ENCODE results near the gene C19orf38. TPM values are rescaled to one million over a fixed set of nuclear protein-coding genes. Genes with fewer than 3 reads are reported as not detected.

Gene C19orf38
- polyA plus RNA-seq, 2 of the 4 experiments (the other 2 are of a cell fraction) = 0.09 to 0.13 TPM

GRCh38 chr19:10832939-10833296 is 15.3 kb upstream of the C19orf38 start:
- FAIRE-seq (no peak), DNase-seq (ENCODE audit: low read depth in 1 of 2, low spot score in 1 of 2) (no peak), ATAC-seq (no peak)
- CTCF ChIA-PET = no interaction called here
- POLR2A ChIA-PET = no interaction called here
- TF ChIP-seq POLR2AphosphoS2 (conservative IDR thresholded peaks at IDR 0.05; ENCODE audit: low read length) = no peak; the same call in 1 of the 2 replicates
- TF ChIP-seq ELK1 (IDR thresholded peaks at IDR 0.05; ENCODE audit: low read depth, low read length) = no peak
- no peak for TF ChIP-seq EHMT2 (IDR thresholded peaks at IDR 0.05; ENCODE audit: low read depth)
- no peak for TF ChIP-seq SREBF2 (IDR thresholded peaks at IDR 0.05)
- TF ChIP-seq GATA3 (IDR thresholded peaks at IDR 0.05; ENCODE audit: borderline replicate concordance) = no peak
- TF ChIP-seq HMGXB4 (CRISPR knock-in tag; IDR thresholded peaks at IDR 0.05; ENCODE audit: borderline replicate concordance) = no peak
- no peak overlapping the region for H3K4me3 ChIP-seq
- WGBS (ENCODE audit: missing lambda C conversion rate) = 95% methylated on average over 11 of the region's 20 CpGs
- H3K4me2 ChIP-seq = no peak overlapping the region
- H3K27ac ChIP-seq = no peak overlapping the region
- peaks cover 7% of the 10 kb centered on the region for H3K9me3 ChIP-seq
- peaks cover 8% of the 10 kb centered on the region; the same call in 2 of the 3 replicates for H3K4me1 ChIP-seq

DNA sequence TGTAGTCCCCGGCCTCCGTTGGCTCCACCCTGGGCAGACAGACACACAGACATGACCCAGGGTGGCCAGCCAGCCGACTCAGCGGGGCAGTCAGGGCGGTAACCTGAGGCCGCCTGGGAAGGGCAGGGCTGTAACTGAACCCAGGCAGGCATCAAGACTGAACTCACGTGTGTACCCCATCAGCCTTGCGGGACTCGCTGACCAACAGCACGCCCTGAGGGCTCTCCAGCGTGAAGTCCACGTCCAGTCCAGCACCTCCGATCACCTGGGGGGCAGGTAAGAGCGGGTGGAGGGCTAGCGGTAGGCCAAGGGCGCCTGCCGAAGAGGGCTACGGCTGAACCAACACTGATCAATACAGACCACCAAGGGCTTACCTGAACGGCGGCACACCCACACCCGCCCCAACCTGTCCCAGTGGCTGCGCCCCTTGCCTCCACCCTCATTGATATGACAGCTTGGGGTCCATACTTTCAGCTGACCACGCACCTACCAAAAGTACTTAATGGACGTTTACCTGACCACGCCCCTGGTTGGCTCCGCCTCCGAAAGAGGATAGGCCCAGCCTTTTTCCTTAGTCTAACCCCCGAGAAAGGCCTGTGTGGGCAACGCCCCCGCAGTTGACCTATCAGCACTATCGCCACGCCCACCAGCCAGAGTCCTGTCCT is 13.0 kb upstream of the C19orf38 start:
- 44% methylated on average over 18 of the region's 32 CpGs for WGBS (ENCODE audit: missing lambda C conversion rate)
- peaks cover 7% of the 10 kb centered on the region for H3K9me3 ChIP-seq
- H3K27ac ChIP-seq = peak overlapping the region in 1 of 2 experiments; percentile 99; a peak in 3 of 6 replicates
- FAIRE-seq (no peak), ATAC-seq (no peak; a peak in 1 of 6 replicates), DNase-seq (ENCODE audit: low read depth in 1 of 2, low spot score in 1 of 2) (peak in 1 of 2 experiments; percentile 94)
- peaks cover 8% of the 10 kb centered on the region; the same call in 2 of the 3 replicates for H3K4me1 ChIP-seq
- ChIA-PET CTCF (interaction anchor here (0.6 to 6.7 kb wide), 7 partner anchors 13 to 1892 kb away, joined by 3 to 65 read pairs (median 5); partner anchors contain the start of gene DNM2), POLR2A (interaction anchor here (0.9 to 2.2 kb wide), 5 partner anchors 11 to 118 kb away, joined by 3 to 23 read pairs (median 5); partner anchors contain the start of gene DNM2)
- peak overlapping the region; percentile 63 for H3K4me2 ChIP-seq
- peak overlapping the region; percentile 25; the same call in 1 of the 3 replicates for H3K4me3 ChIP-seq
- TF ChIP-seq RAD21 (conservative IDR thresholded peaks at IDR 0.05 in 1 of 2, IDR thresholded peaks at IDR 0.05 in 1 of 2) (no peak), ZSCAN20 (CRISPR knock-in tag; IDR thresholded peaks at IDR 0.05) (no peak), HDAC2 (IDR thresholded peaks at IDR 0.05) (no peak), HMGXB4 (CRISPR knock-in tag; IDR thresholded peaks at IDR 0.05; ENCODE audit: borderline replicate concordance) (no peak), HOXA7 (CRISPR knock-in tag; IDR thresholded peaks at IDR 0.05) (no peak), HOXB13 (CRISPR knock-in tag; IDR thresholded peaks at IDR 0.05; ENCODE audit: low read depth) (no peak), MAZ (IDR thresholded peaks at IDR 0.05; ENCODE audit: borderline replicate concordance, low read depth, low read length) (no peak), MAFK (IDR thresholded peaks at IDR 0.05; ENCODE audit: partially characterized antibody) (peak; percentile 54), ZC3H11A (IDR thresholded peaks at IDR 0.05) (no peak)

DNA sequence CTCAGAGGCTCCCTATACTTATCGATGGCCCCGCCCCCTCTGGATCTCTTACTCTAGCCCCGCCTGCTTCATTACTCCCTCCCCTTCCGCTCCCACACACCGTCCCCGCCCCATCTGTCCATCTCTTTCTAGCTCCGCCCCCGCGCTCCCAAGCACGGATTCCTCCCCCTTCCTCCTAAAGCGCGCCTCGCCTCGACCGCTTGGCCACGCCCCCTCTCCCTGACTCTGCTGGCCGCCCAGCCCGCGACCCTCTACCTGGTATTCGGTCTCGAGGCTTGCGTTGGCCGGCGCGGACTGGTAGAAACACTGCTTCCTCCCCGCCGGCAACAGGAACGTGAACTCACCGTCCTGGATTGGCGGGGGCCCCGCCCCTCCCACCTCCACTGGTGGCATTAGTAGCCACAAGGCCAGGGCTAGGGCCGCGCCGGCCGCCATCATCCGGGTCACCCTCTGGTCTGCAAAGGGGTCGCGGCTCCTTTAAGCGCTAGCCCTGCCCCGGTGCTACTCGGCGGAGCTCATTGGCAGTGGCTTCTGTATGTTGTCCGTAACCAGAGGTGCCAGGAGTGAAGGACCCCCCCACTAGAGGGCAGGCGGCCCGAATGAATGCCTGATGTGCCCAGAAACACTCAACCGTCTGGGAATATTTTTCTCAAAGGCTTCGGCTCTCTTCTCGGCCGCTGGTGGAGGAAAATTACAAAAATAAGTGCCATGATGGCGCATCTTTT is 12.3 kb upstream of the C19orf38 start, which contains the start of gene TMED1:
Gene TMED1 (minus strand): TSS at position 459 of the 725 bp plus-strand sequence. CDS start 21 bp downstream, at position 438.
- FAIRE-seq = no peak
- 1% methylated on average over 19 of the region's 50 CpGs for WGBS (ENCODE audit: missing lambda C conversion rate)
- TF ChIP-seq GATA3 (IDR thresholded peaks at IDR 0.05; ENCODE audit: borderline replicate concordance) (0 out of 2 replicates have a peak, but pooled peaks have one; percentile 1), KDM1A (IDR thresholded peaks at IDR 0.05; ENCODE audit: low read depth) (no peak), CHD4 (IDR thresholded peaks at IDR 0.05; ENCODE audit: borderline replicate concordance) (no peak), JUN (IDR thresholded peaks at IDR 0.05) (peak in 1 of 2 experiments; percentile 86; a peak in 3 of 5 replicates), POLR2A (IDR thresholded peaks at IDR 0.05; ENCODE audit: low read length) (peak; percentile 46), RAD21 (conservative IDR thresholded peaks at IDR 0.05 in 1 of 2, IDR thresholded peaks at IDR 0.05 in 1 of 2) (peak in 1 of 2 experiments; percentile 15; a peak in 1 of 5 replicates), POLR2AphosphoS2 (conservative IDR thresholded peaks at IDR 0.05; ENCODE audit: low read length) (0 out of 2 replicates have a peak, but pooled peaks have one; percentile 26), PHF8 (IDR thresholded peaks at IDR 0.05; ENCODE audit: borderline replicate concordance, low read depth) (peak; percentile 63)
- TF ChIP-seq, protein P1, sequence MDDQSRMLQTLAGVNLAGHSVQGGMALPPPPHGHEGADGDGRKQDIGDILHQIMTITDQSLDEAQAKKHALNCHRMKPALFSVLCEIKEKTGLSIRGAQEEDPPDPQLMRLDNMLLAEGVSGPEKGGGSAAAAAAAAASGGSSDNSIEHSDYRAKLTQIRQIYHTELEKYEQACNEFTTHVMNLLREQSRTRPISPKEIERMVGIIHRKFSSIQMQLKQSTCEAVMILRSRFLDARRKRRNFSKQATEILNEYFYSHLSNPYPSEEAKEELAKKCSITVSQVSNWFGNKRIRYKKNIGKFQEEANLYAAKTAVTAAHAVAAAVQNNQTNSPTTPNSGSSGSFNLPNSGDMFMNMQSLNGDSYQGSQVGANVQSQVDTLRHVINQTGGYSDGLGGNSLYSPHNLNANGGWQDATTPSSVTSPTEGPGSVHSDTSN (IDR thresholded peaks at IDR 0.05) = 0 out of 2 replicates have a peak, but pooled peaks have one; percentile 16
- TF ChIP-seq, protein P2, sequence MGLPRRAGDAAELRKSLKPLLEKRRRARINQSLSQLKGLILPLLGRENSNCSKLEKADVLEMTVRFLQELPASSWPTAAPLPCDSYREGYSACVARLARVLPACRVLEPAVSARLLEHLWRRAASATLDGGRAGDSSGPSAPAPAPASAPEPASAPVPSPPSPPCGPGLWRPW (IDR thresholded peaks at IDR 0.05) = no peak

More for the DNA sequence above, 12.3 kb upstream of the C19orf38 start, which contains the start of gene TMED1:
- Histone ChIP-seq H3K9me3 (peaks cover 7% of the 10 kb centered on the region), H3K4me3 (peak within 1 kb of the TSS; percentile 51), H3K27ac (peak within 1 kb of the TSS; percentile 89 to 99), H3K4me1 (peaks cover 8% of the 10 kb centered on the region; the same call in 2 of the 3 replicates), H3K4me2 (peak within 1 kb of the TSS; percentile 63)
- peak; percentile 94 to 96 for ATAC-seq
- ChIA-PET CTCF (interaction anchor here (0.6 to 6.7 kb wide), 12 partner anchors 10 to 137 kb away, joined by 3 to 65 read pairs (median 4); partner anchors contain the start of gene DNM2), POLR2A (interaction anchor here (0.9 to 2.2 kb wide), 6 partner anchors 10 to 118 kb away, joined by 3 to 23 read pairs (median 4); partner anchors contain the start of gene DNM2)
- DNase-seq (ENCODE audit: low read depth in 1 of 2, low spot score in 1 of 2) = peak; percentile 91 to 99
